Calu3 (cell line): ENCODE results near the gene ABCD3. TPM values are rescaled to one million over a fixed set of nuclear protein-coding genes. Genes with fewer than 3 reads are reported as not detected.
A peak's percentile ranks its signal among the peaks of the same experiment; 100 is the strongest.

Source experiments
- BruUV-seq: library from RNA; stranded (reverse); fragments of 400-500 nt; replicated peaks from 2 replicates; lab custom pipeline; 2021; lab: Mats Ljungman, UMichigan
- CTCF ChIA-PET: fragments of 300-600 bp; sonication (Branson Sonifier 250); formaldehyde crosslinking; loops from one replicate; lab custom pipeline; 2022; ENCODE audit warnings: antibody characterized with exemption; lab: Charles Lee
- DNase-seq: peaks from one replicate; pipeline ENCODE4 v3.0.0; 2022
- H3K27ac Mint-ChIP-seq: one replicate; pipeline ENCODE4 v1.8.0; 2022; ENCODE audit warnings: mixed read lengths; ENCODE audit not compliant: unreplicated experiment
- H3K27me3 Mint-ChIP-seq: one replicate; pipeline ENCODE4 v1.8.0; 2022; ENCODE audit warnings: mixed read lengths; ENCODE audit not compliant: unreplicated experiment
- H3K36me3 Mint-ChIP-seq: one replicate; pipeline ENCODE4 v1.8.0; 2022; ENCODE audit warnings: mild to moderate bottlenecking, moderate library complexity, mixed read lengths; ENCODE audit not compliant: insufficient read depth, unreplicated experiment
- H3K4me1 Mint-ChIP-seq: one replicate; pipeline ENCODE4 v1.8.0; 2022; ENCODE audit warnings: mild to moderate bottlenecking, low read depth, mixed read lengths; ENCODE audit not compliant: unreplicated experiment
- H3K4me3 Mint-ChIP-seq: one replicate; pipeline ENCODE4 v1.8.0; 2022; ENCODE audit warnings: mild to moderate bottlenecking, low read depth, moderate library complexity, mixed read lengths; ENCODE audit not compliant: unreplicated experiment
- H3K9me3 Mint-ChIP-seq: one replicate; pipeline ENCODE4 v1.8.0; 2022; ENCODE audit warnings: low read depth, mixed read lengths; ENCODE audit not compliant: unreplicated experiment
- CTCF ChIP-seq: fragments of 200-600 bp; IDR thresholded peaks from one replicate; pipeline ENCODE4 v1.8.0; 2022; ENCODE audit warnings: antibody characterized with exemption; ENCODE audit not compliant: unreplicated experiment
- intact Hi-C: fragments of 100-400 bp; cut with micrococcal nuclease; formaldehyde crosslinking; loops from one replicate; pipeline ENCODE4 v1.10.0; 2022; ENCODE audit not compliant: unreplicated experiment
- total RNA-seq: library from RNA; stranded (reverse); gene quantifications from 2 replicates; pipeline ENCODE4 v1.2.3, GENCODE V29; 2022

Gene ABCD3
- total RNA-seq, 1 experiment from 2014 or later = 59.3 TPM

- Mint-ChIP-seq H3K4me3 (no peak overlapping the region), H3K27me3 (no peaks in the 10 kb centered on the region), H3K36me3 (peaks cover 46% of the 10 kb centered on the region), H3K9me3 (no peaks in the 10 kb centered on the region), H3K27ac (peak overlapping the region; percentile 48), H3K4me1 (peaks cover 48% of the 10 kb centered on the region)
- intact Hi-C loops = no loop called here
- DNase-seq = no peak
- no peak for TF ChIP-seq CTCF
- CTCF ChIA-PET = no interaction called here
- BruUV-seq = no TSS peak
Observed at GRCh38 chr1:94524531-94524930, 106.3 kb downstream of the ABCD3 start.

GRCh38 chr1:94526152-94526980 lies 108.2 kb downstream of the ABCD3 start:
- H3K9me3 Mint-ChIP-seq = no peaks in the 10 kb centered on the region
- no peaks in the 10 kb centered on the region for H3K27me3 Mint-ChIP-seq
- H3K27ac Mint-ChIP-seq = peak overlapping the region; percentile 83
- no TSS peak for BruUV-seq
- TF ChIP-seq CTCF = no peak
- DNase-seq = no peak
- intact Hi-C loops = loop anchor here (5.0 kb wide), 2 partner anchors 76 to 121 kb away; no protein-coding TSS in a partner anchor
- CTCF ChIA-PET = interaction anchor here (0.6 to 2.7 kb wide), 12 partner anchors 11 to 282 kb away, joined by 3 to 18 read pairs (median 4); partner anchors contain the start of gene F3
- no peak overlapping the region for H3K4me3 Mint-ChIP-seq
- peaks cover 58% of the 10 kb centered on the region for H3K4me1 Mint-ChIP-seq
- peaks cover 64% of the 10 kb centered on the region for H3K36me3 Mint-ChIP-seq

- no peaks in the 10 kb centered on the region for H3K27me3 Mint-ChIP-seq
- no TSS peak for BruUV-seq
- H3K36me3 Mint-ChIP-seq = peaks cover 76% of the 10 kb centered on the region
- TF ChIP-seq CTCF = no peak
- peaks cover 68% of the 10 kb centered on the region for H3K4me1 Mint-ChIP-seq
- intact Hi-C loops = loop anchor here (5.0 kb wide), 2 partner anchors 75 to 120 kb away; no protein-coding TSS in a partner anchor
- H3K27ac Mint-ChIP-seq = peak overlapping the region; percentile 83
- DNase-seq = peak; percentile 67
- H3K4me3 Mint-ChIP-seq = peak overlapping the region; percentile 5
- CTCF ChIA-PET = interaction anchor here (0.6 to 2.7 kb wide), 15 partner anchors 9 to 281 kb away, joined by 3 to 18 read pairs (median 4); partner anchors contain the start of gene F3
- H3K9me3 Mint-ChIP-seq = no peaks in the 10 kb centered on the region
Observed at GRCh38 chr1:94527447-94528031, 109.3 kb downstream of the ABCD3 start.

- BruUV-seq = no TSS peak
- TF ChIP-seq CTCF = no peak
- CTCF ChIA-PET = interaction anchor here (1.4 to 2.7 kb wide), 7 partner anchors 12 to 280 kb away, joined by 3 to 18 read pairs (median 5); partner anchors contain the start of gene F3
- H3K9me3 Mint-ChIP-seq = no peaks in the 10 kb centered on the region
- intact Hi-C loops = loop anchor here (5.0 kb wide), 2 partner anchors 74 to 119 kb away; no protein-coding TSS in a partner anchor
- H3K36me3 Mint-ChIP-seq = peaks cover 84% of the 10 kb centered on the region
- peak overlapping the region; percentile 83 for H3K27ac Mint-ChIP-seq
- H3K27me3 Mint-ChIP-seq = no peaks in the 10 kb centered on the region
- peak overlapping the region; percentile 5 for H3K4me3 Mint-ChIP-seq
- peaks cover 76% of the 10 kb centered on the region for H3K4me1 Mint-ChIP-seq
- no peak for DNase-seq
Observed at GRCh38 chr1:94528299-94528698, 110.1 kb downstream of the ABCD3 start.
